Measurements from ENCODE around the gene LY6G6F.
A peak's percentile ranks its signal among the peaks of the same experiment; 100 is the strongest.

Gene LY6G6F

DNA sequence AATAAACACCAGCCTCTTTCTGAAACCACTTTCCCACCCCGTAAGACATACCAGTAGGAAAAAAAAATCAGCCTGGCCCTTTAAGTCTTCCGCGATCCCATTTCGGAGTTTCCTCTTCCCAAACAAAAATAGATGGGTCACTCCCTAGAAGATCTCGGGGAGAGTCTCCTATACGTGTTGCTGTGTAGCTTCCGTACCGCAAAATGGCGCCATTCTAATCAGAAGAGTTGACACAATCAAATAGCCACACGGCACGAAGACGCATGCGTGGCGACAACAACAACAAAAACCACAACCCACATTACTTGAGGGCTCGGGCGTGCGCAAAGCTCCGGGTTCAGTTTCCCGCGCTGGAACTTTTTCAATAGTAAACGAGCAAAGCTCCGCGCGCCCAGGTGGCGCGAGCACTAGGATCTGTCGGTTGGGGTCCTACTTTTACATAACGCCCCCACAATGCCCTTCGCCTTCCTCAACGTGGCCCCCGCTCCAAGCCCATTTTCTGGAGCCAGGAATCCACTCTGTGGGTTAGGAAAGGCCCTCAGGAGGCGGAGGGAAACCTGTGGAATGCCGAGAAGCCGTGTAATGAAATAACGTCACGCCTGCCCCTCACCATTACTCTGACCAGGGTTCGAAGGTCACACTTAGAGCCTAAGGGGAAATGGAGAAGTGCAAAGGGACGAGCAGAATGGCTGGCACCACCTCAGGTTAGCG, 41.7 kb upstream of the LY6G6F start, which contains the start of gene GPANK1:
TSS of gene GPANK1 (minus strand) at position 208 of the 711 bp plus-strand sequence. CDS start 519 bp downstream, outside the sequence.
- DNase-seq (ENCODE audit: insufficient read length, low spot score) (peak; percentile 81), FAIRE-seq (peak; percentile 80)
- TF ChIP-seq POLR2A (IDR thresholded peaks at IDR 0.05; ENCODE audit: low read depth, low read length): 0 out of 2 replicates have a peak, but pooled peaks have one; percentile 21

DNA sequence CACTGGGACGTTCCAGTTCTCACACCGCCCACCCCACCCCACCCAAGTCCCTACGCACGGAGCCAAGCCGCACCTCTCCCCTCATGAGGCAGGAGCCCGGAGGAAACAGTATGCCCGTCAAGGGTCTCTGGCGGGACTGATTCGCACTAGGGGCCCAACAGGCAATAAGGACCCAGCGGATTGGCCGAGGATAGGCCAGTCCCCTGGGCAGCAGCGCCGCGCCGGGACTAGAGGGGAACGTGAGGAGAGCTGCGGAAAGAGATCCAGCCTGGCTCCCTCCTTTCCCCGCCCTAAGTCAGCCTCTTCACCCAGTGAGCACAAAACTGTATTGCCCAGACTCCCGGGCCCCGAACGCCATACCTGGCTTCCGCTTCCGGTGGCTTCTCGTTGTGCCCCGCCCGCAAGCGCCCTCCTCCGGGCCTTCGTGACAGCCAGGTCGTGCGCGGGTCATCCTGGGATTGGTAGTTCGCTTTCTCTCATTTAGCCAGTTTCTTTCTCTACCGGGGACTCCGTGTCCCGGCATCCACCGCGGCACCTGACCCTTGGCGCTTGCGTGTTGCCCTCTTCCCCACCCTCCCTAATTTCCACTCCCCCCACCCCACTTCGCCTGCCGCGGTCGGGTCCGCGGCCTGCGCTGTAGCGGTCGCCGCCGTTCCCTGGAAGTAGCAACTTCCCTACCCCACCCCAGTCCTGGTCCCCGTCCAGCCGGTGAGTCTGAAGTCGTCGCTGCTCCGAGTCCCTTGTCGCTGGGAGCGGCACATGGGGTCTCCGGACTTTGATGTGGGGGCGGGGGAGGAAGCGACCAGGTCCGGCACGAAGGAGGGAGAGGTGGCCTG, 40.9 kb upstream of the LY6G6F start, which contains the start of gene CSNK2B:
TSS of gene CSNK2B (plus strand) at position 580 of the 836 bp plus-strand sequence. CDS start 752 bp downstream, outside the sequence.
- DNase-seq (ENCODE audit: insufficient read length, low spot score) (peak; percentile 95), FAIRE-seq (peak; percentile 48)
- peak; percentile 40 for TF ChIP-seq POLR2A (IDR thresholded peaks at IDR 0.05; ENCODE audit: low read depth, low read length)

DNA sequence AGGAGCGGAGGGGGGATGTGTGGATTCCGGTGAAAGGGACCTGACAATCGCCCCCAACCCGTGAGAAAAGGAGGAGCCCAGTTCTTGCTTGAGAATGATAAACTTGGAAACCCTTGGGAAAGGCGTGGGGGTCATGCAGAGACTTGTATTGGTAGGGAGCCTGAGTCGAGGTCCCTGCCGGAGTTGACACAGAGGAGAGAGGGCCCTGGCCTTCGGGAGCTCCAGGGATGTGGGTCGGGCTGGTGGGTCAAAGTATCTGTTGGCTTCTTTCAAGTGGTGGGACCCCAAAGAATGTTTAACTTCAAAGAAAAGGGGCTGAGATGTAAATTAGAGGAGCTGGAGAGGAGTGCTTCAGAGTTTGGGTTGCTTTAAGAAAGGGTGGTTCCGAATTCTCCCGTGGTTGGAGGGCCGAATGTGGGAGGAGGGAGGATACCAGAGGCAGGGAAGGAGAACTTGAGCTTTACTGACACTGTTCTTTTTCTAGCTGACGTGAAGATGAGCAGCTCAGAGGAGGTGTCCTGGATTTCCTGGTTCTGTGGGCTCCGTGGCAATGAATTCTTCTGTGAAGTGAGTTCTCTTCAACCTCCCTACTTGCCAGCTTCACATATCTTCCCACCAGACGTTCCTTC, 40.2 kb upstream of the LY6G6F start:
- FAIRE-seq (no peak), DNase-seq (ENCODE audit: insufficient read length, low spot score) (no peak)
- no peak for TF ChIP-seq POLR2A (IDR thresholded peaks at IDR 0.05; ENCODE audit: low read depth, low read length)

DNA sequence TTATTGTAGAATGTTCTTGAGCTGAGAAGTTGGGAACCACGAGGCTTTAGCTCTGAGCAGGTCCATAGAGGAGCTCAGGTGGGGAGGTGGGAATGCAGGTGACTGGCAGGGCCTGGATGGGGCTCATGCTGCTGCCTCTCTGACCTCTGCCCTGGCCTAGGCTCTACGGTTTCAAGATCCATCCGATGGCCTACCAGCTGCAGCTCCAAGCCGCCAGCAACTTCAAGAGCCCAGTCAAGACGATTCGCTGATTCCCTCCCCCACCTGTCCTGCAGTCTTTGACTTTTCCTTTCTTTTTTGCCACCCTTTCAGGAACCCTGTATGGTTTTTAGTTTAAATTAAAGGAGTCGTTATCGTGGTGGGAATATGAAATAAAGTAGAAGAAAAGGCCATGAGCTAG, 37.0 kb upstream of the LY6G6F start, which contains the start of gene LY6G5B:
TSS of gene LY6G5B (plus strand) at position 301 of the 400 bp plus-strand sequence. CDS start 975 bp downstream, outside the sequence.
- DNase-seq (ENCODE audit: insufficient read length, low spot score): no peak
- no peak for TF ChIP-seq POLR2A (IDR thresholded peaks at IDR 0.05; ENCODE audit: low read depth, low read length)
- no peak for FAIRE-seq

DNA sequence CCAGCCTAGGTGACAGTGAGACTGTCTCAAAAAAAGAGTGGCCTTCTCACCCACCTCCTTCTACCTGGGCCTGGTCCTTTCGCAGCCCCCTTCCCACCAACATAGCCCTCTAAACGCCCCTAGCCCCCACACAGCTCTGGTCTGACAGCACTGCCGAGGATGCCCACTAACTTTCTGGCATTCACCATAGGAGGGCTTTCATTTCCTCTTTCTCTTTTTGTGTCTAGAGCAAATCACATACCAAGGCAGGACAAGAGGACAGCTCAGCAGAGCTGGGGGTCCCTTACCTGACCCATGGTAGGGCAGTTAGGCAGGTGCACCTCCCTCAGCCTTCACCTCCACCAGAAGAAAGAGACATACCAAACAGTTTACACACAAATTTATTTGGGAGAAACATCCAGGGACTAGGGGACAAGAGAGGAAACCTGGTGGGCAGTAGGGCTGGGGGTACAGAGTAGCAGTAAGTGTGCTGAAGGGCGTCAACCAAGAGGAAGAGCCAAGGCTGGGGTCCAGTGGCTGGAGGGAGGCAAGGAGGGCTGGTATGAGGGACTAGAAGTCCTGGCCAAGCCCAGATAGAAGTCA, 30.3 kb upstream of the LY6G6F start:
- FAIRE-seq: no peak
- TF ChIP-seq POLR2A (IDR thresholded peaks at IDR 0.05; ENCODE audit: low read depth, low read length): no peak
- no peak for DNase-seq (ENCODE audit: insufficient read length, low spot score)

DNA sequence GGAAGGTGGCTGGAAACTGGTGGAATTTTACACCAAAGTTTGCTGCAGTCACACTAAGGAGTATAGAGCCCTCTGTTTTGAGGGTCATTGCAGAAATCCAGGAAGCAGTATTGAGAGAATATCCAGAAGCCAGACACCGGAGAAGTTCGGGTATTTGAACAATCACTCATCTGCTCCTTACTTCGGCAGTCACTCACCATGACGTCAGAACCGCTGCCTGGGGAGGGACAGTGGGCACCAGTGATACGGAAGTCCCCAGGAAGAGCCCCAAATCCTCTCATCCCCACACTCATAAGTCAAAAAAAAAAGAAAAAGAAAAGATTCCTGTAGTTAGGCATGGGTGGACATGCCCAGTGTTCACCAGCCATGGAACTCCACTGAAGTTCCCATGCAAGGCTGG, 29.8 kb upstream of the LY6G6F start:
- FAIRE-seq (no peak), DNase-seq (ENCODE audit: insufficient read length, low spot score) (no peak)
- no peak for TF ChIP-seq POLR2A (IDR thresholded peaks at IDR 0.05; ENCODE audit: low read depth, low read length)

DNA sequence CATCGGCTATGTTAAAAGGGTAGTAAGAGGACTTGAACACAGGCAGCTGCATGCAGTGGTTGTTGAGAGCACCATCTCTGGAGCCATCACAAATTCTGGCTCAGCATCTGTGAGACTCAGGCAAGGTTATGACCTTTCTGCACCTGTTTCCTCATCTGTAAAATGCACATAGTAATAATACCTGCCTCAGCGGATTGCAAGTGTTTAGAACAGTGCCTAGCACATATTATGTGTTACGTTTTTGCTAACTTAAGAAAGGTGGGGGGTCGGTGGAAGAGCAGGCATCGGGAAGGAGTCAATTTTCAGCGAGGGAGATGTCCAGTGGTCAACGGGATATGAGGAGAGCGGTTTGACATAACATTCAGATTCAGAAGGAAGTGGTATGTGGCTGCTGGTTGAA, 28.7 kb upstream of the LY6G6F start:
- FAIRE-seq (no peak), DNase-seq (ENCODE audit: insufficient read length, low spot score) (no peak)
- no peak for TF ChIP-seq POLR2A (IDR thresholded peaks at IDR 0.05; ENCODE audit: low read depth, low read length)

DNA sequence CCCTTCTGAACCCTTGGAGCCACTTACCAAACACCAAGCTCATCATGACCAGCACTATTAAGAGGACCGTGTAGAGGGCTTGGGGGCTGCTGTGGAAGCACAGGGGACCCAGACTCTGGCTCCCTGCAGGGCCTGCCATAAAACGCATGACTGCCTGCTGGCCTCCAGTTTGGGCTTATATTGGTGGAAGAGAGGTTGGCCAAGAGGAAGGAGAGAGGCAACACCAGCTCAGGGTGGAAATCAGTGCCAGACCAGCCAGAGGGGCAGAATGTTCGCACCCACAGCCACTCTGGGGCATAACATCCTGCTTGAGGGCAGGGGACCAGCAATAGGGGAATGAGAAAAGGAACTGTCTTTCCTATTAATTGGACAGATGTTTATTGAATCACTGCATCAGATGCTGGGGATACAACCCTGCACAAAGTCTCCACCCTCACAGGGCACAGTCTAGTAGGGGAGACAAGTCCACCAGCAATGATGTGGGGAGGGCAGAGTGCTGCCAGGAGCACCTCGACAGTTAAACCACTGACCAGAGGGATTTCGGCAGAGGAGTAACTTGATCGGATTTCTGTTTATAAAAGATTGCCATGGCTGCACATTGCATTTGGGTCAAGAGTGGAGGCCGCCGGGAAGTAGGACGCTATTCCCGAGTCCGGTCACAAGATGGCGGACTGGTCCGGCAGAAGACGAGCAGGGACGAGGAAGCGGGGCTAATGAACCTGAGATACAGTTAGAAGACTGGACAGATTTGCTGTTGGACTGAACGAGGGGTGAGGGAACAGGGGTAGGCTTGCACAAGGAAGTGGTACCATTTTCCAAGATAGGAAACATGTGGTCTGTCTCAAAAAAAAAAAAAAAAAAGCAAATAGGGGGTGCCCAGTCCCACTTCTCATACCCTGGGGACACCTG, 26.2 kb upstream of the LY6G6F start, which contains the start of gene LY6G5C:
TSS of gene LY6G5C (minus strand) at position 842 of the 909 bp plus-strand sequence. CDS start at position 148, 694 bp downstream.
- DNase-seq (ENCODE audit: insufficient read length, low spot score) (peak; percentile 69), FAIRE-seq (peak; percentile 20)
- no peak for TF ChIP-seq POLR2A (IDR thresholded peaks at IDR 0.05; ENCODE audit: low read depth, low read length)

DNA sequence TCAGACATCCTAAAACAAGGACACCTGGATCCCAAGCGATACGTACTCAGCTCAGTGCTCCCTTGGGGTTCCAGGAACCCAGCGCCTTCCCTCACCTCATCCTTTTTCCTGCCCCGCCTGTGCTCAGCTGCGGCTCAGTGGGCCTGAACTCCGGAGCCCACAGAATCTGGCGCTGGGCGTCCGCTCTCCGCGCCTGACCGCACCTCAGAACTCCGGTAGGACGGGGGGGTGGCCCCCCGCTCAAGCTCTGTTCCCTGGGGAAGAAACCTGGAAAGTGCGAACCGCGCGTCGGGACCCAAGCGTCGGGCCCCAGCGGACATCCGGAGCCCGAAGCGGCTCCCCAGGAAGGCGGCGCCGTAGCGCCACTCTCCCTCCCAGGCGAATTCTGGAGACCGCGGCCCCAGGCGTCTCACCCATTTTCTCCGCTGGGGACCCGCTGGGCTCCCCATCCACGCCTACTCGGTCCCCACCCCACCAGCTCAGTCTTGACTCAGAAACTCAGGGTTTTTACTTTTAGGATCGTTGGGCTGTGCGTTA, 25.5 kb upstream of the LY6G6F start:
- no peak for TF ChIP-seq POLR2A (IDR thresholded peaks at IDR 0.05; ENCODE audit: low read depth, low read length)
- FAIRE-seq (no peak), DNase-seq (ENCODE audit: insufficient read length, low spot score) (no peak)

DNA sequence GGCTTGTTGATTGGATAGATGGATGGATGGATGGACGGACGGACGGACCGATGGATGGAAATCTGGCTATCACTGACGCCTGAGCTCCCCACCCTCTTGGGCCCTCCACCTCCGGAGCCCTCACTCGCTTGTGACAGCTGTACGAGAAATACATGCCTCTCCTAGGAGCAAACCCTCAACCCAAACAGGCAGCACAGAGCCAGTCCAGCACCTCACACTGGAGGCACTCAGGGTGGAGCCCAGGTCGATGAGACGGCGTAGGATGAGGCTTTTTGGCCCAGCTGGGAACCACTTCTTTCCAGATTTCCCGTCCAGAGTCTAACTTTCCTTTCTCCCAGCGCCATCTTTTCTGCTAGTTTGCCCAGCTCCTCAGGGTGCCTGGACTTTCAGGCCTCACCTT, 23.1 kb upstream of the LY6G6F start:
- DNase-seq (ENCODE audit: insufficient read length, low spot score): no peak
- no peak for TF ChIP-seq POLR2A (IDR thresholded peaks at IDR 0.05; ENCODE audit: low read depth, low read length)
- no peak for FAIRE-seq

DNA sequence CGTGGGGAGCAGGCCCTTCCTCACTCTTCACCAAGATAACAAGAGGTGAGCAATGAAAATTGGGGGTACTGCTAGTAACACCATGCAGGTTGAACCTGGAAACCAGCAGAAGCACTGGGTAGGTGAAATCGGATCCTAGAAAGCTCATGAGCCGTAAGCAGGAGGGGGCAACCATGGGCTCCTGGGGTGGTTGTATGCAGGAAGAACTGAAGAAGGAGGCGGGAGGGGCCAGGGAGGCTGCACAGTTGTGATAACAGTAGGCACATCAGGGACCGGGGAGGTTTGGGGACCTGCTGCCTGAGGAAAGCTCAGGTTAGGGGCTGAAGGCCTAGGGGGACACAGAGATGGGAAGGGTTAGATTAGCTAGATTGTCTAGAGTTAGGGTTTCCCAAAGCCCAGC, 20.2 kb upstream of the LY6G6F start:
- no peak for FAIRE-seq
- DNase-seq (ENCODE audit: insufficient read length, low spot score): no peak
- no peak for TF ChIP-seq POLR2A (IDR thresholded peaks at IDR 0.05; ENCODE audit: low read depth, low read length)

DNA sequence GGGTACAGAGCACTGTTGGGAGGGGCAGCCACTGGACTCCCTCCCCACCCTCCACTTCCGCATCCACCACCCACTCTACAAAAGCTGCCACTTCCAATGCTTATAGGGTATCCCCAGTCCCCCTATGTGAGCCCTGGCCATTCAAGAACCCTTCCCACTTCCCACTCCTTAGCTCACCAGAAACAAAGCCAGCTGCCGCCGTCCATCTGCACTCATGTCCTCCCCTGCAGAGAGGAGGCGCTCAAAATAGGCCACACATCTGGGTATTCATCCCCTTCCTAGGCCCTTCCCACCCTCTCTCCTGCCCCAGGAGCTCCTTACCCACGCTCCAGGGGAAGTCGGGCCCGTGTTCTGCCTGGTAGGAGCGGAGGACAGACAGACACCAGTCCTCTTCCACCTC, 19.3 kb upstream of the LY6G6F start:
- no peak for DNase-seq (ENCODE audit: insufficient read length, low spot score)
- no peak for TF ChIP-seq POLR2A (IDR thresholded peaks at IDR 0.05; ENCODE audit: low read depth, low read length)
- FAIRE-seq: no peak

All from H54 (cell line).